HepG2 (cell line): ENCODE results near the gene DCLRE1B. TPM values are rescaled to one million over a fixed set of nuclear protein-coding genes. Genes with fewer than 3 reads are reported as not detected.
A peak's percentile ranks its signal among the peaks of the same experiment; 100 is the strongest.

Experiments
- HIVEP1 ChIP-seq: sonication (generic); formaldehyde crosslinking; IDR thresholded peaks from 2 replicates; pipeline ENCODE4 v1.4.0; 2020; ENCODE audit warnings: mild to moderate bottlenecking, missing genetic modification reagents
- NBN ChIP-seq: fragments of 450-650 bp; conservative IDR thresholded peaks from 2 replicates; pipeline ENCODE4 v1.6.1; 2017
- SALL2 ChIP-seq: sonication (generic); formaldehyde crosslinking; IDR thresholded peaks from 2 replicates; pipeline ENCODE4 v1.8.1; 2023; ENCODE audit warnings: mild to moderate bottlenecking, missing genetic modification reagents, inconsistent platforms
- SNAPC4 ChIP-seq: sonication (generic); formaldehyde crosslinking; IDR thresholded peaks from 2 replicates; pipeline ENCODE4 v1.4.0; 2020; ENCODE audit warnings: mild to moderate bottlenecking, missing genetic modification reagents
- TFE3 ChIP-seq: IDR thresholded peaks from 2 replicates; pipeline ENCODE4 v1.6.1; 2016
- ZNF124 ChIP-seq: sonication (generic); formaldehyde crosslinking; IDR thresholded peaks from 2 replicates; pipeline ENCODE4 v1.4.0; 2020; ENCODE audit warnings: missing genetic modification reagents
- ZNF713 ChIP-seq: sonication (generic); formaldehyde crosslinking; IDR thresholded peaks from 2 replicates; pipeline ENCODE4 v1.4.0; 2020; ENCODE audit warnings: mild to moderate bottlenecking, missing genetic modification reagents
- ZNF775 ChIP-seq: sonication (generic); formaldehyde crosslinking; IDR thresholded peaks from 2 replicates; pipeline ENCODE4 v1.4.0; 2020; ENCODE audit warnings: missing genetic modification reagents, mild to moderate bottlenecking, moderate library complexity, borderline replicate concordance
- polyA plus RNA-seq, 8 experiments: library from polyadenylated mRNA; depleted of rRNA in 3 of 8; stranded (reverse) in 7 of 8; unstranded in 1 of 8; fragments of >200 nt; fragmentation: Illumina TruSeq in 4 of 8; extraction: Trizol in 4 of 8; gene quantifications; 2 replicates each; pipeline versions ENCODE4 v1.2.1 to v1.2.3, GENCODE V29; 2011 to 2016; ENCODE audit warnings: low read depth in 4 of 8, missing spikeins in 1 of 8, mixed read lengths in 1 of 8; ENCODE audit not compliant: insufficient read depth in 1 of 8
- total RNA-seq, 5 experiments: library from RNA; depleted of rRNA; stranded (reverse); fragments of >200 nt; fragmentation: Illumina TruSeq; extraction: Trizol; gene quantifications; 2 replicates each; pipeline ENCODE4 v1.2.3, GENCODE V29; 2016; ENCODE audit warnings: low read depth in 1 of 5
- TF ChIP-seq, protein P1 (sequence below): sonication (generic); IDR thresholded peaks from 2 replicates; pipeline ENCODE4 v1.6.1; 2016; ENCODE audit warnings: low read depth, borderline replicate concordance
- TF ChIP-seq, protein P2 (sequence below): IDR thresholded peaks from 2 replicates; pipeline ENCODE4 v1.6.1; 2016; ENCODE audit warnings: low read depth, control low read depth
- TF ChIP-seq, protein P3 (sequence below): sonication (generic); formaldehyde crosslinking; IDR thresholded peaks from 2 replicates; pipeline ENCODE4 v1.4.0; 2020; ENCODE audit warnings: mild to moderate bottlenecking, missing genetic modification reagents

Gene DCLRE1B
- total and polyA plus RNA-seq, 2 of the 13 experiments (the other 11 are each of a cell fraction or from before 2014, with no cell fraction given): 2.7 to 8.0 TPM

DNA sequence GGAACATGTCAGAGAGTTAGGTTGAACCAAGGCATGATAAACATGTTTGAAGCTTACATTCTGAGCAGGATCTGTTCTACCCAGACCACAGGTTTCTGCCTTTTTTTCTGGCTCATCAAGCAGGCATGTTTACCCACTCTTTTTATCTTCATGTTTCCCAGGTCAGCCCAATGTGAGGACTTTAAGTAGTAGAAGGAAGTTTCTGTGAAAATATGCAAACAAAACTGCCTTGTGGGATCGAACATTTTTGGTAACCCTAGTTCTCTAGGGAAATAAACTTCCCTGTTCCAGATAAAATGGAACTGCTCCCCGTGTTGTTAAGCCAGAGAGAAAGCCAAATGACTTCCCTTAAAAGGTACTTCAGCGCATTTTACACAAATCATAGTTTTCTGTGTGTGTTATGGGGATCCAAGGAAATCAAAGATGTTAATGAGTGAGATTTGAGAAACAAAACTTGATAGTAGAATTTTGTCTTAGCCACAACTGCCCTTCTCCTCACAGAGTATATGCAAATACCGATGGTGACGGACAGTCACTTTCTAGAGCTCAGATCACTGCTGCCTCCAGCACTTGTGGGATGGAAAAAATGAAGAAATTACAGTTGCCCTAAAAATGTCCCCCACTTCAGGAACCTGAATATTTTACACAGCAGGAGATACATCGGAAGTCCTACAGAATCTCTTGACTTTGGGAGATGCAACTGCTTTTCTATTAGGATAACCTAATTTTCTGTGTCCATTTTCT, 23.2 kb downstream of the DCLRE1B start (continued):
- 0 out of 2 replicates have a peak, but pooled peaks have one; percentile 40 for TF ChIP-seq TFE3 (CRISPR knock-in tag)
- no peak for TF ChIP-seq NBN
- TF ChIP-seq, protein P1, sequence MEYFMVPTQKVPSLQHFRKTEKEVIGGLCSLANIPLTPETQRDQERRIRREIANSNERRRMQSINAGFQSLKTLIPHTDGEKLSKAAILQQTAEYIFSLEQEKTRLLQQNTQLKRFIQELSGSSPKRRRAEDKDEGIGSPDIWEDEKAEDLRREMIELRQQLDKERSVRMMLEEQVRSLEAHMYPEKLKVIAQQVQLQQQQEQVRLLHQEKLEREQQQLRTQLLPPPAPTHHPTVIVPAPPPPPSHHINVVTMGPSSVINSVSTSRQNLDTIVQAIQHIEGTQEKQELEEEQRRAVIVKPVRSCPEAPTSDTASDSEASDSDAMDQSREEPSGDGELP: no peak
- TF ChIP-seq ZNF124 (CRISPR knock-in tag): no peak
- no peak for TF ChIP-seq HIVEP1 (CRISPR knock-in tag)
- TF ChIP-seq, protein P2, sequence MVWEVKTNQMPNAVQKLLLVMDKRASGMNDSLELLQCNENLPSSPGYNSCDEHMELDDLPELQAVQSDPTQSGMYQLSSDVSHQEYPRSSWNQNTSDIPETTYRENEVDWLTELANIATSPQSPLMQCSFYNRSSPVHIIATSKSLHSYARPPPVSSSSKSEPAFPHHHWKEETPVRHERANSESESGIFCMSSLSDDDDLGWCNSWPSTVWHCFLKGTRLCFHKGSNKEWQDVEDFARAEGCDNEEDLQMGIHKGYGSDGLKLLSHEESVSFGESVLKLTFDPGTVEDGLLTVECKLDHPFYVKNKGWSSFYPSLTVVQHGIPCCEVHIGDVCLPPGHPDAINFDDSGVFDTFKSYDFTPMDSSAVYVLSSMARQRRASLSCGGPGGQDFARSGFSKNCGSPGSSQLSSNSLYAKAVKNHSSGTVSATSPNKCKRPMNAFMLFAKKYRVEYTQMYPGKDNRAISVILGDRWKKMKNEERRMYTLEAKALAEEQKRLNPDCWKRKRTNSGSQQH (CRISPR knock-in tag): no peak
- TF ChIP-seq, protein P3, sequence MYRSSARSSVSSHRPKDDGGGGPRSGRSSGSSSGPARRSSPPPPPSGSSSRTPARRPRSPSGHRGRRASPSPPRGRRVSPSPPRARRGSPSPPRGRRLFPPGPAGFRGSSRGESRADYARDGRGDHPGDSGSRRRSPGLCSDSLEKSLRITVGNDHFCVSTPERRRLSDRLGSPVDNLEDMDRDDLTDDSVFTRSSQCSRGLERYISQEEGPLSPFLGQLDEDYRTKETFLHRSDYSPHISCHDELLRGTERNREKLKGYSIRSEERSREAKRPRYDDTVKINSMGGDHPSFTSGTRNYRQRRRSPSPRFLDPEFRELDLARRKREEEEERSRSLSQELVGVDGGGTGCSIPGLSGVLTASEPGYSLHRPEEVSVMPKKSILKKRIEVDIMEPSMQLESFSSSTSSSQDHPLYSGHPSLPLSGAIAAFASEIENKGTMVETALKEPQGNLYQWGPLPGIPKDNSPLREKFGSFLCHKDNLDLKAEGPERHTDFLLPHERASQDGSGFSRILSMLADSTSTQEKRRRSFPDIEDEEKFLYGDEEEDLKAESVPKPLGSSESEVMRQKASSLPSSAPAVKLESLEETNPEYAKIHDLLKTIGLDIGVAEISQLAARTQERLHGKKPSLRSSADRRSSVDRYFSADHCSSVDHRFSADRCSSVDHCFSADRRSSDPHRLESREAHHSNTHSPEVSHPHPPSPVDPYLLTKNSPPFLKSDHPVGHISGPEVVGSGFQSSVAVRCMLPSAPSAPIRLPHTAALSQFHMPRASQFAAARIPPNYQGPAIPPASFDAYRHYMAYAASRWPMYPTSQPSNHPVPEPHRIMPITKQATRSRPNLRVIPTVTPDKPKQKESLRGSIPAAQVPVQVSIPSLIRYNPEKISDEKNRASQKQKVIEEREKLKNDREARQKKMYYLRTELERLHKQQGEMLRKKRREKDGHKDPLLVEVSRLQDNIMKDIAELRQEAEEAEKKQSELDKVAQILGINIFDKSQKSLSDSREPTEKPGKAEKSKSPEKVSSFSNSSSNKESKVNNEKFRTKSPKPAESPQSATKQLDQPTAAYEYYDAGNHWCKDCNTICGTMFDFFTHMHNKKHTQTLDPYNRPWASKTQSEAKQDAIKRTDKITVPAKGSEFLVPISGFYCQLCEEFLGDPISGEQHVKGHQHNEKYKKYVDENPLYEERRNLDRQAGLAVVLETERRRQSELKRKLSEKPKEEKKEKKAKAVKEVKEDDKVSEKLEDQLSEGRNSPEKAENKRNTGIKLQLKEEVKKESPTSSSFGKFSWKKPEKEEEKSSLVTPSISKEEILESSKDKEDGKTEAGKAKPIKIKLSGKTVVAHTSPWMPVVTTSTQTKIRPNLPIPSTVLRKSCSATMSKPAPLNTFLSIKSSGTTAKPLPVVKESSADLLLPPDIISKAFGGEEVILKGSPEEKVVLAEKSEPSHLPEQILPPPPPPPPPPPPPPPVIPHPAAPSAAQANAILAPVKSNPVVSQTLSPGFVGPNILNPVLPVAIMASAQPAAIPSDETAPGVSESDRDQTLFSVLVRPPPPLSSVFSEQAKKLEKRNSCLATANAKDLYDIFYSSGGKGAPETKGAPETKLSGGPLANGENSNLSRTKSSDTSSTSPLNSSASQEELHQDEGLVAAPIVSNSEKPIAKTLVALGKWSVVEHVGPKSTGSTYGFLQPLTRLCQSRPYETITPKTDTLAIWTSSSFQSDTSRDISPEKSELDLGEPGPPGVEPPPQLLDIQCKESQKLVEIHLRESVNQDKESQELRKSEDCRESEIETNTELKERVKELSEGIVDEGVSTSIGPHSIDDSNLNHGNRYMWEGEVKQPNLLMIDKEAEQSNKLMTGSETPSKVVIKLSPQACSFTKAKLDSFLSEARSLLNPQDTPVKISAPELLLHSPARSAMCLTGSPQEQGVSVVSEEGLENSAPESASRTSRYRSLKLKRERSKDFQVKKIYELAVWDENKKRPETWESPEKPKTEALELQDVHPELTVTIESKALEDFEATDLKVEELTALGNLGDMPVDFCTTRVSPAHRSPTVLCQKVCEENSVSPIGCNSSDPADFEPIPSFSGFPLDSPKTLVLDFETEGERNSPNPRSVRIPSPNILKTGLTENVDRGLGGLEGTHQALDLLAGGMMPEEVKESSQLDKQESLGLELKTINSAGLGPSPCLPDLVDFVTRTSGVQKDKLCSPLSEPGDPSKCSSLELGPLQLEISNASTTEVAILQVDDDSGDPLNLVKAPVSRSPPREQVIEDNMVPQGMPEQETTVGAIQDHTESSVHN (CRISPR knock-in tag): no peak
- 0 out of 2 replicates have a peak, but pooled peaks have one; percentile 13 for TF ChIP-seq ZNF713 (CRISPR knock-in tag)
- TF ChIP-seq SALL2 (CRISPR knock-in tag): no peak
- 0 out of 2 replicates have a peak, but pooled peaks have one; percentile 7 for TF ChIP-seq ZNF775 (CRISPR knock-in tag)
- peak; percentile 42; the same call in 1 of the 2 replicates for TF ChIP-seq SNAPC4 (CRISPR knock-in tag)
